Parathyroid adenoma (tissue), 2 donors: ENCODE data around the gene LCN15.
A peak's percentile ranks its signal among the peaks of the same experiment; 100 is the strongest.
"Not testable (repeated sequence)": the region's sequence is repeated elsewhere in the genome, so short reads cannot be mapped to it uniquely, and the experiment has no call there.

Source experiments
- H2AFZ ChIP-seq: fragments of 300-600 bp; sonication (generic); one replicate; pipeline ENCODE4 v1.7.0; 2017; ENCODE audit warnings: antibody characterized with exemption, mild to moderate bottlenecking
- H3K27ac ChIP-seq: fragments of 300-600 bp; sonication (generic); one replicate; pipeline ENCODE4 v1.7.0; 2017
- H3K27me3 ChIP-seq: fragments of 300-600 bp; sonication (generic); one replicate; pipeline ENCODE4 v1.7.0; 2017; ENCODE audit warnings: low read length; ENCODE audit not compliant: control insufficient read depth, insufficient read depth
- H3K36me3 ChIP-seq: fragments of 300-600 bp; sonication (generic); one replicate; pipeline ENCODE4 v1.7.0; 2017; ENCODE audit warnings: low read length; ENCODE audit not compliant: control insufficient read depth, insufficient read depth
- H3K4me1 ChIP-seq: fragments of 300-600 bp; sonication (generic); one replicate; pipeline ENCODE4 v1.7.0; 2017; ENCODE audit warnings: control low read depth
- H3K4me2 ChIP-seq: fragments of 300-600 bp; sonication (generic); one replicate; pipeline ENCODE4 v1.7.0; 2017; ENCODE audit warnings: low read length
- H3K4me3 ChIP-seq: fragments of 300-600 bp; sonication (generic); one replicate; pipeline ENCODE4 v1.7.0; 2017; ENCODE audit warnings: low read depth, low read length
- H3K79me2 ChIP-seq: fragments of 300-600 bp; sonication (generic); one replicate; pipeline ENCODE4 v1.7.0; 2017; ENCODE audit warnings: control low read depth
- H3K9ac ChIP-seq: fragments of 300-600 bp; sonication (generic); one replicate; pipeline ENCODE4 v1.7.0; 2017; ENCODE audit warnings: mild to moderate bottlenecking
- H3K9me3 ChIP-seq: fragments of 300-600 bp; sonication (generic); one replicate; pipeline ENCODE4 v1.7.0; 2017; ENCODE audit warnings: low read length; ENCODE audit not compliant: control insufficient read depth
- CTCF ChIP-seq: fragments of 300-600 bp; sonication (generic); IDR thresholded peaks from one replicate; pipeline ENCODE4 v1.7.0; 2017; ENCODE audit warnings: antibody characterized with exemption, mild to moderate bottlenecking
- donor health status: primary hyperparathyroidism.

The LCN15 gene

DNA sequence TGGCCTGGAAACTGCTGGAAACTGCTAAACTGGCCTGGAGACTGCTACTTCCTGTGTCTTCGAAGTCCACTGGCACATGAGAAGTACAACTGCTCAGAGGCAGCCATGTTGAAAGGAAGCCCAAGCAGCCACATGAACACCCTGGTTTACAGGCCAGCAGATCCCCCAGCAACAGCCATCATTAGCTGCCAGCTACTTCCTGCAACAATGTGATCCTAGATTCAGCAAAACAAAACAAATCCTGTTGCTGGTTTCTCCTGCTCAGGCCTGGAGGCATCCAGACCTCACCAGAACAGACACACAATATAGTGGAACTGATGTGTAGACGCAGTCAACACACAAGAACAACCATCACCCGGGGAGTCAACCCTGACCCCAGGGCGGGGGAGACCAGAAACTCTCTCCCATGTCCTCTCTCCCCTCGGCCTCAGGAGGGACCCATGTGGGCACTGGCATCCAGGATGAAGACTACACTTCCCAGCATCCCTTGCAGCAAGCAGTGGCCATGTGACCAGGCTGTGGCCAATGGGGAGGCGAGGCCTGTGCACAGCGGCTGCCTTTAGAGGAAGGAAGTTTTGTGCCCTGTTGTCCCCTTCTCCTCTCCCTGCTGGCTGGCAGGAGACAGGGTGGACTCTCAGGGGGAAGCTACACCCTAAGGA, 9.2 kb upstream of the LCN15 start:
- Histone ChIP-seq H3K9me3 (no peaks in the 10 kb centered on the region), H3K4me3 (no peak overlapping the region), H3K36me3 (no peaks in the 10 kb centered on the region), H2AFZ (no peak overlapping the region), H3K27me3 (no peaks in the 10 kb centered on the region), H3K27ac (no peak overlapping the region), H3K9ac (no peak overlapping the region), H3K4me1 (no peaks in the 10 kb centered on the region), H3K4me2 (no peak overlapping the region), H3K79me2 (no peaks in the 10 kb centered on the region)
- no peak for TF ChIP-seq CTCF

GRCh38 chr9:136771907-136772415, 7.6 kb upstream of the LCN15 start:
- Histone ChIP-seq H3K9me3 (no peaks in the 10 kb centered on the region), H3K4me1 (no peaks in the 10 kb centered on the region), H3K27ac (no peak overlapping the region), H3K4me3 (no peak overlapping the region), H3K79me2 (no peaks in the 10 kb centered on the region), H3K9ac (no peak overlapping the region), H3K4me2 (no peak overlapping the region), H2AFZ (no peak overlapping the region), H3K27me3 (no peaks in the 10 kb centered on the region), H3K36me3 (no peaks in the 10 kb centered on the region)
- TF ChIP-seq CTCF, result no peak

GRCh38 chr9:136769710-136770191, 5.4 kb upstream of the LCN15 start:
- H3K79me2 ChIP-seq, result no peaks in the 10 kb centered on the region
- no peaks in the 10 kb centered on the region for H3K9me3 ChIP-seq
- no peaks in the 10 kb centered on the region for H3K4me1 ChIP-seq
- no peak overlapping the region for H3K4me2 ChIP-seq
- H3K27ac ChIP-seq, result no peak overlapping the region
- H3K36me3 ChIP-seq, result no peaks in the 10 kb centered on the region
- H3K4me3 ChIP-seq, result no peak overlapping the region
- H2AFZ ChIP-seq, result no peak overlapping the region
- peak; percentile 14 for TF ChIP-seq CTCF
- no peaks in the 10 kb centered on the region for H3K27me3 ChIP-seq
- no peak overlapping the region for H3K9ac ChIP-seq

DNA sequence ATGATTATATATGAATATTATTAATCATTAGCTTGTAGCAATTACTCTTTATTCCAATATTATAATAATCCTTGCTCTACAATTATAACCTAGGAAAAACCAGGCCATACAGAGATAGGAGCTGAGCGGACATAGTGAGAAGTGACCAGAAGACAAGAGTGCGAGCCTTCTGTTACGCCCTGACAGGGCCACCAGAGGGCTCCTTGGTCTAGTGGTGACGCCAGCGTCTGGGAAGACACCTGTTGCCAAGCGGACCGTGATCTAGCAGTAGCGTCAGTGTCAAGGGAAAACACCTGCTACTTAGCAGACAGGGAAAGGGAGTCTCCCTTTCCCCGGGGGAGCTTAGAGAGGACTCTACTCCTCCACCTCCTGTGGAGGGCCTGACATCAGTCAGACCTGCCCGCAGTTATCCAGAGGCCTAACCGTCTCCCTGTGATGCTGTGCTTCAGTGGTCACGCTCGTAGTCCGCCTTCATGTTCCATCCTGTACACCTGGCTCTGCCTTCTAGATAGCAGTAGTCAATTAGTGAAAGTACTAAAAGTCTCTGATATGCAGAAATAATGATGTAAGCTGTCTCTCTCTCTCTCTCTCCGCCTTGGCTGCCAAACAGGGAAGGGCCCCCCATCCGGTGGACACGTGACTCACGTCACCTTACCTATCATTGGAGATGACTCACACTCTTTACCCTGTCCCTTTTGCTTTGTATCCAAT, 2.2 kb upstream of the LCN15 start:
- peak; percentile 33 for TF ChIP-seq CTCF
- not testable (repeated sequence) for H2AFZ ChIP-seq, H3K4me2 ChIP-seq, H3K9me3 ChIP-seq, H3K4me1 ChIP-seq, H3K36me3 ChIP-seq, H3K79me2 ChIP-seq, H3K4me3 ChIP-seq, H3K27ac ChIP-seq, H3K27me3 ChIP-seq, H3K9ac ChIP-seq

DNA sequence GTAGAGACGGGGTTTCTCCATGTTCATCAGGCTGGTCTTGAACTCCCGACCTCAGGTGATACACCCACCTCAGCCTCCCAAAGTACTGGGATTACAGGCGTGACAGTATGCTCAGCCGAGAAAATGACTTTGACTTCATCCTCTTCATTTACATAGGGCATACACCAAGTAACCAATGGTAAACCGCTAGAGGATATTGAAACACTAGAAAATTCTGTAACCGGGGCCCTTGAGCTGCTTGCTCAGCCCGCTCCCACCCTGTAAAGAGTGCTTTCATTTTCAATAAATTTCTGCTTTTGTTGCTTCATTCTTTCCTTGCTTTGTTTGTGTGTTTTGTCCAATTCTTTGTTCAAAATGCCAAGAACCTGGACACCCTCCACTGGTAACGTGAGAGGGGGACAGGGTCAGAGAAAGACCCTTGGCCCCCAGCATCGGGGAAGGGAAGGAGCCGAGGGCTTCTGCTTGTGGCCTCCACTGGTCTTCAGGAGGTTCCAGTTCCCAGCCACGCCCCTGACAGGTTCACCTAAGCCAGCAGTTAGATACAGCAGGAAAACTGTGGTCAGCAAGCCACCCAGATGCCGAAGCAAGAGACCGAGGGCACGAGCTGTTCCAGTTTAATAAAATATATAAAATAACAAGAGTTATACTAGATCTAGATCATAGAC, 1.6 kb upstream of the LCN15 start:
- H3K4me3 ChIP-seq, H3K27ac ChIP-seq, H3K79me2 ChIP-seq, H3K9me3 ChIP-seq, H3K4me2 ChIP-seq, H3K36me3 ChIP-seq, H3K27me3 ChIP-seq, H3K9ac ChIP-seq, H2AFZ ChIP-seq, H3K4me1 ChIP-seq: not testable (repeated sequence)
